SU-DHL-6 (cell line): Measurements from ENCODE around the gene SERPINA1.

Experiments
- CTCF ChIP-seq: fragments of 200-600 bp; sonication (generic); IDR thresholded peaks from one replicate; pipeline ENCODE4 v1.5.1; 2017; ENCODE audit warnings: antibody characterized with exemption, mild to moderate bottlenecking, low read length, moderate library complexity; ENCODE audit not compliant: insufficient read depth, poor library complexity, severe bottlenecking
- EZH2phosphoT487 ChIP-seq: fragments of 200-600 bp; sonication (generic), shearing (Covaris generic); conservative IDR thresholded peaks from 2 replicates; pipeline ENCODE4 v1.6.1; 2018; ENCODE audit warnings: mild to moderate bottlenecking, antibody characterized with exemption, low read length, moderate library complexity, mixed read lengths

- no peak for TF ChIP-seq CTCF
- no peak for TF ChIP-seq EZH2phosphoT487
Measured at GRCh38 chr14:94391281-94391975, 3.0 kb upstream of the SERPINA1 start.
